IMR-90 (cell line): ENCODE measurements around the gene TPT1. TPM values are rescaled to one million over a fixed set of nuclear protein-coding genes. Genes with fewer than 3 reads are reported as not detected.

Experiments
- ATAC-seq: fragments of 200-7000 bp; cut with Tn5 transposase; 2 replicates; pipeline ENCODE4 v1.9.1; 2020; ENCODE audit warnings: low read depth, mild to moderate bottlenecking, moderate library complexity
- BruUV-seq: library from RNA; stranded (reverse); fragments of 400-500 nt; replicated peaks from 2 replicates; lab custom pipeline; 2021; lab: Mats Ljungman, UMichigan
- CTCF ChIA-PET: fragments of 300-600 bp; formaldehyde crosslinking; extraction: SDS; loops from one replicate; lab custom pipeline; 2021; ENCODE audit warnings: antibody characterized with exemption; lab: Yijun Ruan, JAX
- POLR2A ChIA-PET: fragments of 300-600 bp; sonication (Branson Sonifier 250); formaldehyde crosslinking; loops from one replicate; lab custom pipeline; 2022; ENCODE audit warnings: antibody characterized with exemption; ENCODE audit not compliant: unreplicated experiment; lab: Charles Lee
- DNase-seq: peaks from one replicate; pipeline ENCODE4 v3.0.0; 2013
- H2AFZ ChIP-seq: replicated peaks from 2 replicates; pipeline ENCODE3; 2013; ENCODE audit warnings: low read length, mild to moderate bottlenecking; ENCODE audit not compliant: poor library complexity
- H2AK5ac ChIP-seq: 2 replicates; pipeline ENCODE4 v1.6.1; 2013; ENCODE audit warnings: low read depth, low read length, inconsistent platforms
- H2AK9ac ChIP-seq: replicated peaks from 2 replicates; pipeline ENCODE3; 2013; ENCODE audit warnings: mild to moderate bottlenecking, low read depth, low read length, moderate library complexity; ENCODE audit not compliant: poor library complexity
- H2BK120ac ChIP-seq: 2 replicates; pipeline ENCODE4 v1.6.1; 2013; ENCODE audit warnings: low read depth, low read length, inconsistent platforms
- H2BK15ac ChIP-seq: 3 replicates; pipeline ENCODE4 v1.6.1; 2013; ENCODE audit warnings: low read depth, low read length, inconsistent platforms
- H2BK20ac ChIP-seq: 2 replicates; pipeline ENCODE4 v1.6.1; 2013; ENCODE audit warnings: low read depth, mild to moderate bottlenecking, inconsistent platforms, low read length, moderate library complexity
- H2BK5ac ChIP-seq: 2 replicates; pipeline ENCODE4 v1.6.1; 2013; ENCODE audit warnings: mild to moderate bottlenecking, low read depth, low read length, inconsistent platforms; ENCODE audit not compliant: poor library complexity, severe bottlenecking
- H3K14ac ChIP-seq: replicated peaks from 2 replicates; pipeline ENCODE4 v1.6.1; 2013; ENCODE audit warnings: low read depth, low read length, inconsistent platforms
- H3K18ac ChIP-seq: 2 replicates; pipeline ENCODE4 v1.6.1; 2013; ENCODE audit warnings: low read depth, low read length, control low read depth
- H3K23ac ChIP-seq: 2 replicates; pipeline ENCODE4 v1.6.1; 2013; ENCODE audit warnings: low read depth, low read length, inconsistent platforms
- H3K27ac ChIP-seq: 2 replicates; pipeline ENCODE4 v1.5.1; 2013; ENCODE audit warnings: mild to moderate bottlenecking, control low read depth, low read length; ENCODE audit not compliant: insufficient read depth
- H3K27me3 ChIP-seq: 2 replicates; pipeline ENCODE4 v1.6.1; 2013; ENCODE audit warnings: low read length; ENCODE audit not compliant: control insufficient read depth, insufficient read depth
- H3K36me3 ChIP-seq: 2 replicates; pipeline ENCODE4 v1.6.1; 2013; ENCODE audit warnings: low read length, mixed read lengths; ENCODE audit not compliant: control insufficient read depth, insufficient read depth
- H3K4ac ChIP-seq: 2 replicates; pipeline ENCODE4 v1.6.1; 2013; ENCODE audit warnings: low read depth, low read length, inconsistent platforms
- H3K4me1 ChIP-seq: 2 replicates; pipeline ENCODE4 v1.6.1; 2013; ENCODE audit warnings: low read length, mixed read lengths; ENCODE audit not compliant: control insufficient read depth, insufficient read depth
- H3K4me2 ChIP-seq: 2 replicates; pipeline ENCODE4 v1.6.1; 2013; ENCODE audit warnings: low read depth, mild to moderate bottlenecking, control low read depth, low read length, moderate library complexity
- H3K4me3 ChIP-seq: 2 replicates; pipeline ENCODE4 v1.5.1; 2013; ENCODE audit warnings: low read depth, mild to moderate bottlenecking, control low read depth, low read length, moderate library complexity; ENCODE audit not compliant: insufficient read depth
- H3K56ac ChIP-seq: 2 replicates; pipeline ENCODE4 v1.6.1; 2013; ENCODE audit warnings: low read length, inconsistent platforms; ENCODE audit not compliant: insufficient read depth; ENCODE audit errors: extremely low read depth
- H3K79me1 ChIP-seq, 2 experiments: 2 replicates each; pipeline ENCODE4 v1.6.1; 2013; ENCODE audit warnings: low read length in 2 of 2, inconsistent platforms in 1 of 2, low read depth in 1 of 2
- H3K9ac ChIP-seq: 2 replicates; pipeline ENCODE4 v1.6.1; 2013; ENCODE audit warnings: low read depth, low read length, control low read depth
- H3K9me1 ChIP-seq: 2 replicates; pipeline ENCODE4 v1.6.1; 2013; ENCODE audit warnings: low read length, inconsistent platforms; ENCODE audit not compliant: insufficient read depth
- H3K9me3 ChIP-seq: 2 replicates; pipeline ENCODE4 v1.6.1; 2013; ENCODE audit warnings: low read length; ENCODE audit not compliant: control insufficient read depth, insufficient read depth
- H4K20me1 ChIP-seq: 2 replicates; pipeline ENCODE4 v1.6.1; 2013; ENCODE audit warnings: low read length, inconsistent platforms; ENCODE audit not compliant: insufficient read depth
- H4K5ac ChIP-seq: 2 replicates; pipeline ENCODE4 v1.6.1; 2013; ENCODE audit warnings: mild to moderate bottlenecking, low read depth, low read length, control low read depth
- H4K8ac ChIP-seq, 2 experiments: 2 replicates each; pipeline ENCODE4 v1.6.1; 2013; ENCODE audit warnings: low read depth in 2 of 2, low read length in 2 of 2, control low read depth in 1 of 2, inconsistent platforms in 1 of 2
- H4K91ac ChIP-seq: 2 replicates; pipeline ENCODE4 v1.6.1; 2013; ENCODE audit warnings: low read depth, low read length, inconsistent platforms; ENCODE audit not compliant: insufficient read depth
- MAFK ChIP-seq: IDR thresholded peaks from 2 replicates; pipeline ENCODE4 v1.6.1; 2012; ENCODE audit warnings: low read depth, low read length, improper control_type of control experiment
- NFE2L2 ChIP-seq: fragments of 150-350 bp; IDR thresholded peaks from 2 replicates; pipeline ENCODE4 v1.6.1; 2016; ENCODE audit warnings: low read depth, mild to moderate bottlenecking, low read length
- RCOR1 ChIP-seq: IDR thresholded peaks from 2 replicates; pipeline ENCODE4 v1.6.1; 2012; ENCODE audit warnings: mild to moderate bottlenecking, low read length, improper control_type of control experiment; ENCODE audit not compliant: insufficient replicate concordance
- USF2 ChIP-seq: fragments of 150-350 bp; IDR thresholded peaks from 2 replicates; pipeline ENCODE4 v1.6.1; 2017; ENCODE audit warnings: mild to moderate bottlenecking, antibody characterized with exemption, low read length, low read depth
- WGBS, 2 experiments: methylation state at CpG; one replicate each; pipeline versions ENCODE4 v1.1.5 to v1.1.7; 2013; ENCODE audit warnings: missing lambda C conversion rate in 2 of 2; ENCODE audit not compliant: insufficient read length in 1 of 2; ENCODE audit errors: extremely low coverage in 2 of 2; 5-methylcytosine and 5-hydroxymethylcytosine counted together
- dilution Hi-C: fragments of 300-500 bp; cut with HindIII; formaldehyde crosslinking; loops from one replicate; pipeline ENCODE4 v1.14.3; 2018; ENCODE audit warnings: low sequenced_read_pairs; ENCODE audit not compliant: unreplicated experiment
- in situ Hi-C: fragments of 300-500 bp; cut with MboI; formaldehyde crosslinking; loops from 3 replicates; pipeline ENCODE4 v1.14.3; 2019; ENCODE audit warnings: low sequenced_read_pairs, inconsistent platforms, mixed read lengths
- intact Hi-C: fragments of 100-400 bp; cut with micrococcal nuclease; formaldehyde crosslinking; loops from 2 replicates; pipeline ENCODE4 v1.10.0; 2022
- polyA plus RNA-seq, 3 experiments: library from polyadenylated mRNA; depleted of rRNA; stranded (reverse); fragments of >200 nt; gene quantifications; 2 replicates each; pipeline ENCODE4 v1.2.3, GENCODE V29; 2012; ENCODE audit warnings: low replicate concordance in 1 of 3
- total RNA-seq: library from RNA; depleted of rRNA; stranded (reverse); fragments of >200 nt; gene quantifications from 2 replicates; pipeline ENCODE4 v1.2.3, GENCODE V29; 2012

The TPT1 gene
- total and polyA plus RNA-seq, 2 of the 4 experiments (the other 2 are of a cell fraction), result 1,663 to 2,665 TPM

GRCh38 chr13:45356966-45357672, 16.1 kb upstream of the TPT1 start:
- POLR2A ChIA-PET, result interaction anchor here (2.4 kb wide), 1 partner anchor 16 kb away, joined by 5 read pairs; the partner anchor contains the start of gene TPT1
- H2BK5ac ChIP-seq, result no peak overlapping the region
- peaks cover 41% of the 10 kb centered on the region for H3K36me3 ChIP-seq
- ATAC-seq, result no peak
- H2AK5ac ChIP-seq, result no peak overlapping the region
- peaks cover 8% of the 10 kb centered on the region for H3K9me1 ChIP-seq
- no peak overlapping the region for H2BK15ac ChIP-seq
- H3K4ac ChIP-seq, result no peak overlapping the region
- H2AK9ac ChIP-seq, result peak overlapping the region; percentile 80
- H3K4me2 ChIP-seq, result no peak overlapping the region
- no peak overlapping the region for H4K91ac ChIP-seq
- no peak for DNase-seq
- H3K9me3 ChIP-seq, result no peaks in the 10 kb centered on the region
- no peak for TF ChIP-seq MAFK
- no peak for TF ChIP-seq NFE2L2
- TF ChIP-seq USF2, result no peak
- TF ChIP-seq RCOR1, result no peak
- no peak overlapping the region for H2AFZ ChIP-seq
- no peak overlapping the region for H3K9ac ChIP-seq
- no peak overlapping the region for H3K27ac ChIP-seq
- H3K79me1 ChIP-seq, result peaks cover 4 to 26% of the 10 kb centered on the region in 2 experiments; a peak in 3 of 4 replicates
- CTCF ChIA-PET, result no interaction called here
- no peak overlapping the region for H3K14ac ChIP-seq
- H3K23ac ChIP-seq, result no peak overlapping the region
- no peak overlapping the region for H4K5ac ChIP-seq
- no peaks in the 10 kb centered on the region for H4K20me1 ChIP-seq
- WGBS, 2 experiments, result 65% methylated on average over 5 of the region's 7 CpGs; no CpG with 5 or more reads in 1 of the 2 experiments
- in situ Hi-C loops, result loop anchor here (25.0 kb wide), 1 partner anchor 630 kb away; no protein-coding TSS in a partner anchor
- no peak overlapping the region for H2BK120ac ChIP-seq
- H4K8ac ChIP-seq, result no peak overlapping the region
- H3K4me3 ChIP-seq, result no peak overlapping the region
- BruUV-seq, result no TSS peak
- no peak overlapping the region for H3K56ac ChIP-seq
- H2BK20ac ChIP-seq, result no peak overlapping the region
- dilution Hi-C loops, result no loop called here
- no peaks in the 10 kb centered on the region for H3K27me3 ChIP-seq
- H3K18ac ChIP-seq, result no peak overlapping the region
- no peaks in the 10 kb centered on the region for H3K4me1 ChIP-seq
- intact Hi-C loops, result no loop called here
